Endothelial cell of umbilical vein (primary cell): ENCODE measurements around the gene SPATA7. TPM values are rescaled to one million over a fixed set of nuclear protein-coding genes. Genes with fewer than 3 reads are reported as not detected.

Experiments
- BruUV-seq: library from RNA; stranded (reverse); fragments of 400-500 nt; replicated peaks from 2 replicates; lab custom pipeline; 2021; lab: Mats Ljungman, UMichigan
- CTCF ChIA-PET: fragments of 300-600, 350-600 bp; sonication (Branson Sonifier 250); formaldehyde crosslinking; loops from one replicate; lab custom pipeline; 2021; ENCODE audit warnings: antibody characterized with exemption, inconsistent platforms; lab: Charles Lee
- POLR2A ChIA-PET: fragments of 300-600, 350-600 bp; sonication (Branson Sonifier 250); formaldehyde crosslinking; loops from one replicate; lab custom pipeline; 2021; ENCODE audit warnings: antibody characterized with exemption, inconsistent platforms; lab: Charles Lee
- DNase-seq: peaks from one replicate; pipeline ENCODE4 v3.0.0-alpha.2; 2011; ENCODE audit warnings: low read depth, low spot score
- FAIRE-seq: peaks from 2 replicates; lab custom pipeline; 2011; peaks lifted over from hg19 to GRCh38; lab: Jason Lieb, UNC
- H2AFZ ChIP-seq: 2 replicates; pipeline ENCODE4 v1.6.0; 2012; ENCODE audit warnings: low read depth, low read length, control low read depth, inconsistent platforms
- H3K27ac ChIP-seq: 2 replicates; pipeline ENCODE4 v1.5.1; 2011; ENCODE audit warnings: low read depth, mild to moderate bottlenecking, control low read depth, low read length, moderate library complexity; ENCODE audit not compliant: insufficient read depth
- H3K27me3 ChIP-seq, 2 experiments: 2 replicates each; pipeline versions ENCODE4 v1.6.0 to v1.6.1; 2011; ENCODE audit warnings: low read length in 2 of 2, mixed read lengths in 1 of 2; ENCODE audit not compliant: control insufficient read depth in 2 of 2, insufficient read depth in 2 of 2
- H3K36me3 ChIP-seq, 2 experiments: 2 replicates in 1 of 2; 3 replicates in 1 of 2; pipeline ENCODE4 v1.5.1; 2011; ENCODE audit warnings: low read length in 2 of 2, mild to moderate bottlenecking in 1 of 2, moderate library complexity in 1 of 2; ENCODE audit not compliant: control insufficient read depth in 2 of 2, insufficient read depth in 2 of 2; ENCODE audit errors: extremely low read depth in 1 of 2
- H3K4me1 ChIP-seq: 3 replicates; pipeline ENCODE4 v1.5.1; 2011; ENCODE audit warnings: mild to moderate bottlenecking, low read length; ENCODE audit not compliant: control insufficient read depth, insufficient read depth; ENCODE audit errors: extremely low read depth
- H3K4me2 ChIP-seq: 2 replicates; pipeline ENCODE4 v1.6.1; 2011; ENCODE audit warnings: low read length, control low read depth, mixed read lengths; ENCODE audit not compliant: insufficient read depth
- H3K4me3 ChIP-seq, 3 experiments: fragments of 200-600 bp in 1 of 3; sonication (generic), shearing (Covaris generic) in 1 of 3; replicated peaks in 1 of 3; 2 replicates each; pipeline ENCODE4 v1.5.1; 2011 to 2016; ENCODE audit warnings: control low read depth in 3 of 3, low read length in 3 of 3, mild to moderate bottlenecking in 2 of 3, inconsistent platforms in 1 of 3, low read depth in 1 of 3, moderate library complexity in 1 of 3; ENCODE audit not compliant: insufficient read depth in 1 of 3
- H3K79me2 ChIP-seq: 2 replicates; pipeline ENCODE4 v1.6.0; 2012; ENCODE audit warnings: low read length, inconsistent platforms; ENCODE audit not compliant: control insufficient read depth, insufficient read depth
- H3K9ac ChIP-seq: replicated peaks from 2 replicates; pipeline ENCODE3; 2011; ENCODE audit warnings: low read length, control low read depth; ENCODE audit not compliant: insufficient read depth; ENCODE audit errors: extremely low read depth
- H3K9me1 ChIP-seq: replicated peaks from 3 replicates; pipeline ENCODE4 v1.6.0; 2011; ENCODE audit warnings: mild to moderate bottlenecking, low read length; ENCODE audit not compliant: control insufficient read depth, insufficient read depth; ENCODE audit errors: extremely low read depth
- H3K9me3 ChIP-seq: replicated peaks from 2 replicates; pipeline ENCODE4 v1.5.1; 2012; ENCODE audit warnings: low read length, inconsistent platforms; ENCODE audit not compliant: control insufficient read depth, insufficient read depth
- H4K20me1 ChIP-seq: replicated peaks from 2 replicates; pipeline ENCODE3; 2011; ENCODE audit warnings: mild to moderate bottlenecking, low read length; ENCODE audit not compliant: control insufficient read depth, insufficient read depth; ENCODE audit errors: extremely low read depth
- EZH2 ChIP-seq: IDR thresholded peaks from 2 replicates; pipeline ENCODE4 v1.6.1; 2012; ENCODE audit warnings: borderline replicate concordance, low read depth, mild to moderate bottlenecking, moderate library complexity, low read length, inconsistent platforms; ENCODE audit not compliant: severe bottlenecking
- FOS ChIP-seq: IDR thresholded peaks from 2 replicates; pipeline ENCODE4 v1.6.1; 2011; ENCODE audit warnings: mild to moderate bottlenecking, low read length, moderate library complexity, borderline replicate concordance; ENCODE audit not compliant: insufficient read depth
- GATA2 ChIP-seq: IDR thresholded peaks from 2 replicates; pipeline ENCODE4 v1.7.0; 2011; ENCODE audit warnings: low read depth, mild to moderate bottlenecking, moderate library complexity, mixed read lengths, low read length; ENCODE audit not compliant: insufficient read length, insufficient read depth
- JUN ChIP-seq: IDR thresholded peaks from 2 replicates; pipeline ENCODE4 v1.6.1; 2011; ENCODE audit warnings: borderline replicate concordance, low read depth; ENCODE audit not compliant: insufficient read length, insufficient read depth
- MYC ChIP-seq: IDR thresholded peaks from one replicate; pipeline ENCODE4 v1.6.1; 2011; ENCODE audit warnings: mild to moderate bottlenecking, low read depth, low read length
- POLR2A ChIP-seq: IDR thresholded peaks from 2 replicates; pipeline ENCODE4 v1.6.1; 2012; ENCODE audit warnings: low read depth, mild to moderate bottlenecking, control low read depth, low read length
- POLR2AphosphoS5 ChIP-seq: IDR thresholded peaks from 2 replicates; pipeline ENCODE4 v1.6.1; 2012; ENCODE audit warnings: low read depth, mild to moderate bottlenecking, control low read depth, low read length, moderate library complexity; ENCODE audit not compliant: insufficient read depth
- dilution Hi-C: fragments of 300-500 bp; cut with MboI; formaldehyde crosslinking; loops from one replicate; pipeline ENCODE4 v1.15.0; 2019; ENCODE audit warnings: low sequenced_read_pairs; ENCODE audit not compliant: extremely low pct_ligation_motif_present
- intact Hi-C: fragments of 100-400 bp; cut with micrococcal nuclease; formaldehyde crosslinking; loops from one replicate; pipeline ENCODE4 v1.10.0; 2022
- polyA plus RNA-seq, 4 experiments: library from polyadenylated mRNA; depleted of rRNA in 3 of 4; stranded (reverse) in 3 of 4; unstranded in 1 of 4; fragments of >200 nt; gene quantifications; 2 replicates each; pipeline versions ENCODE4 v1.2.1 to v1.2.3, GENCODE V29; 2011 to 2012; ENCODE audit warnings: missing spikeins in 1 of 4
- total RNA-seq: library from RNA; stranded (reverse); gene quantifications from 2 replicates; pipeline ENCODE4 v1.2.3, GENCODE V29; 2021
- TF ChIP-seq, protein P1 (sequence below): IDR thresholded peaks from 2 replicates; pipeline ENCODE4 v1.6.1; 2011; ENCODE audit not compliant: insufficient read depth, insufficient read length
- TF ChIP-seq, protein P2 (sequence below), 2 donors: IDR thresholded peaks; 1 replicate in 1 of 2; 2 replicates in 1 of 2; pipeline ENCODE4 v1.5.1; 2011; ENCODE audit warnings: low read length in 2 of 2, mild to moderate bottlenecking in 2 of 2, moderate library complexity in 2 of 2, control low read depth in 1 of 2, inconsistent platforms in 1 of 2, low read depth in 1 of 2; ENCODE audit not compliant: insufficient read depth in 1 of 2; ENCODE audit errors: extremely low read depth in 1 of 2

SPATA7 gene
- total and polyA plus RNA-seq, 2 donors (not counting 3 experiments of a cell fraction or from before 2014, with no cell fraction given), result 4.0 to 9.7 TPM

DNA sequence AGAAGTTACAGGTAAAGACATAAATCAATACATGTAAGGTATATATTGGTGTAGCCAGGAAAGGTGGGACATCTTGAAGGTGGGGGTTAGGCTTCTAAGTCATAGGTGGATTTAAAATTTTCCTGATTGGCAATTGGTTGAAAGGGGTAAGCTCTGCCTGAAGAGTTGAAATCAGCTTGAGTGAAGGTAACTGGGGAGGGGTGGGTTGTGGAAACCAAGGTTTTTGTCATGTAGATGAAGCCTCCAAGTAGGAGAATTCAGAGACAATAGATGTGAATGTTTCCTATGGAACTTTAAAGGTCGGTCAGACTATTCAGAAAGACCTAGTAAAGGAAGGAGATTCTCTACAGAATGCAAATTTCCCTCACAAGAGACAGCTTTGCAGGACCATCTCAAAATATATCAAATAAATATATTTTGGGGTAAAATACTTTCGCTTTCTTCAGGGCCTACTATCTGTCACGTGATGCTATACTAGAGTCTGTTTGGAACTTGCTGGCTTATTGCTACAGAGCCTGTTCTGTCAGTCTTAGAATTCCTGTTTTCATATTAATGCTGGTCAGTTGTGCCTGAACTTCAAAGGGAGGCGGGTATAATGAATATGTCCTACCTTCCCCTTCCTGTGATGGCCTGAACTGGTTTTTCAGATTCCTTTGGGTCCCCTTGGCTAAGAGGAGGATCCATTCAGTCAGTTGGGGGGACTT is 20.6 kb upstream of the SPATA7 start:
- Histone ChIP-seq H3K4me3 (no peak overlapping the region), H3K27ac (no peak overlapping the region), H3K9me1 (no peaks in the 10 kb centered on the region), H2AFZ (no peak overlapping the region), H3K9ac (no peak overlapping the region), H3K4me1 (no peaks in the 10 kb centered on the region), H3K27me3 (peaks cover 0 to 3% of the 10 kb centered on the region in 2 experiments), H3K9me3 (no peaks in the 10 kb centered on the region), H3K4me2 (no peak overlapping the region), H3K36me3 (no peaks in the 10 kb centered on the region), H4K20me1 (no peaks in the 10 kb centered on the region), H3K79me2 (no peaks in the 10 kb centered on the region)
- BruUV-seq, result no TSS peak
- dilution Hi-C loops, result no loop called here
- ChIA-PET CTCF (interaction anchor here (1.0 kb wide), 1 partner anchor 39 kb away, joined by 3 read pairs; no protein-coding TSS in a partner anchor), POLR2A (no interaction called here)
- DNase-seq, result no peak
- TF ChIP-seq FOS, result no peak
- TF ChIP-seq POLR2AphosphoS5, result no peak
- TF ChIP-seq, protein P1, sequence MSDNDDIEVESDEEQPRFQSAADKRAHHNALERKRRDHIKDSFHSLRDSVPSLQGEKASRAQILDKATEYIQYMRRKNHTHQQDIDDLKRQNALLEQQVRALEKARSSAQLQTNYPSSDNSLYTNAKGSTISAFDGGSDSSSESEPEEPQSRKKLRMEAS, result no peak
- no peak for TF ChIP-seq GATA2
- TF ChIP-seq JUN, result no peak
- no peak for FAIRE-seq
- intact Hi-C loops, result no loop called here

DNA sequence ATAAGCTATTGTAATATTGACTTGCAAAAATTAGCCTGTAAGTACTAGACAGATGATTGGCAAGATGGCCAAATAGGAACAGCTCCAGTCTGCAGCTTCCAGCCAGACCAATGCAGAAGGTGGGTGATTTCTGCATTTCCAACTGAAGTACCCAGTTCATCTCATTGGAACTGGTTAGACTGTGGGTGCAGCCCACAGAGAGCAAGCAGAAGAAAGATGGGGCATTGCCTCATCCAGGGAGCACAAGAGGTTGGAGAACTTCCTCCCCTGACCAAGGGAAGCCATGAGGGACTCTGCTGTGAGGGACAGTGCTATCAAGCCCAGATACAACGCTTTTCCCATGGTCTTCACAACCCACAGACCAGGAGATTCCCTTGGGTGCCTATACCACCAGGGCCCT is 16.0 kb upstream of the SPATA7 start:
- no peaks in the 10 kb centered on the region for H3K9me3 ChIP-seq
- FAIRE-seq (no peak), DNase-seq (no peak)
- H3K4me1 ChIP-seq, result no peaks in the 10 kb centered on the region
- no peaks in the 10 kb centered on the region for H4K20me1 ChIP-seq
- dilution Hi-C loops (no loop called here), intact Hi-C loops (no loop called here)
- H3K36me3 ChIP-seq, result no peaks in the 10 kb centered on the region
- H3K27me3 ChIP-seq, result no peaks in the 10 kb centered on the region
- no peaks in the 10 kb centered on the region for H3K9me1 ChIP-seq
- no peak overlapping the region for H3K4me2 ChIP-seq
- H3K9ac ChIP-seq, result no peak overlapping the region
- CTCF ChIA-PET, result interaction anchor here (0.9 kb wide), 1 partner anchor 11 kb away, joined by 4 read pairs; no protein-coding TSS in a partner anchor
- H3K79me2 ChIP-seq, result no peaks in the 10 kb centered on the region
- H3K4me3 ChIP-seq, result no peak overlapping the region
- H2AFZ ChIP-seq, result no peak overlapping the region
- POLR2A ChIA-PET, result no interaction called here
- BruUV-seq, result no TSS peak
- H3K27ac ChIP-seq, result no peak overlapping the region
- no peak for TF ChIP-seq POLR2AphosphoS5
- TF ChIP-seq JUN, result no peak
- TF ChIP-seq, protein P2, sequence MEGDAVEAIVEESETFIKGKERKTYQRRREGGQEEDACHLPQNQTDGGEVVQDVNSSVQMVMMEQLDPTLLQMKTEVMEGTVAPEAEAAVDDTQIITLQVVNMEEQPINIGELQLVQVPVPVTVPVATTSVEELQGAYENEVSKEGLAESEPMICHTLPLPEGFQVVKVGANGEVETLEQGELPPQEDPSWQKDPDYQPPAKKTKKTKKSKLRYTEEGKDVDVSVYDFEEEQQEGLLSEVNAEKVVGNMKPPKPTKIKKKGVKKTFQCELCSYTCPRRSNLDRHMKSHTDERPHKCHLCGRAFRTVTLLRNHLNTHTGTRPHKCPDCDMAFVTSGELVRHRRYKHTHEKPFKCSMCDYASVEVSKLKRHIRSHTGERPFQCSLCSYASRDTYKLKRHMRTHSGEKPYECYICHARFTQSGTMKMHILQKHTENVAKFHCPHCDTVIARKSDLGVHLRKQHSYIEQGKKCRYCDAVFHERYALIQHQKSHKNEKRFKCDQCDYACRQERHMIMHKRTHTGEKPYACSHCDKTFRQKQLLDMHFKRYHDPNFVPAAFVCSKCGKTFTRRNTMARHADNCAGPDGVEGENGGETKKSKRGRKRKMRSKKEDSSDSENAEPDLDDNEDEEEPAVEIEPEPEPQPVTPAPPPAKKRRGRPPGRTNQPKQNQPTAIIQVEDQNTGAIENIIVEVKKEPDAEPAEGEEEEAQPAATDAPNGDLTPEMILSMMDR (IDR thresholded peaks at IDR 0.05; ENCODE audit: extremely low read depth in 1 of 2, insufficient read depth in 1 of 2, low read depth in 1 of 2, low read length in 2 of 2), result no peak
- TF ChIP-seq, protein P1, result no peak
- TF ChIP-seq GATA2, result no peak
- TF ChIP-seq POLR2A, result no peak
- TF ChIP-seq EZH2, result no peak
- no peak for TF ChIP-seq FOS
- no peak for TF ChIP-seq MYC
